Mesothelial cell of epicardium (in vitro differentiated cells): ENCODE data around the gene BLACAT1. TPM values are rescaled to one million over a fixed set of nuclear protein-coding genes. Genes with fewer than 3 reads are reported as not detected.
"Not testable (repeated sequence)": the region's sequence is repeated elsewhere in the genome, so short reads cannot be mapped to it uniquely, and the experiment has no call there.

Experiments used
- DNase-seq, 2 experiments: peaks; one replicate each; pipeline ENCODE4 v3.0.0; 2021; ENCODE audit warnings: low spot score in 2 of 2; ENCODE audit not compliant: unreplicated experiment in 2 of 2
- H3K27ac Mint-ChIP-seq: 2 replicates; pipeline ENCODE4 v1.8.0; 2021; ENCODE audit warnings: mixed read lengths
- H3K27me3 Mint-ChIP-seq: 2 replicates; pipeline ENCODE4 v1.8.0; 2021; ENCODE audit warnings: low read depth, mixed read lengths
- H3K36me3 Mint-ChIP-seq: 2 replicates; pipeline ENCODE4 v1.8.0; 2021; ENCODE audit warnings: mixed read lengths
- H3K4me1 Mint-ChIP-seq: 2 replicates; pipeline ENCODE4 v1.8.0; 2021; ENCODE audit warnings: mixed read lengths
- H3K4me3 Mint-ChIP-seq: 2 replicates; pipeline ENCODE4 v1.8.0; 2021; ENCODE audit warnings: mild to moderate bottlenecking, moderate library complexity, mixed read lengths
- H3K9me3 Mint-ChIP-seq: 2 replicates; pipeline ENCODE4 v1.8.0; 2021; ENCODE audit warnings: mixed read lengths
- total RNA-seq: library from RNA; stranded (reverse); gene quantifications from 3 replicates; pipeline ENCODE4 v1.2.1, GENCODE V29; 2021
- TF ChIP-seq, protein P1 (sequence below): fragments of 200-600 bp; sonication (generic); IDR thresholded peaks from one replicate; pipeline ENCODE4 v1.5.0; 2021; ENCODE audit warnings: antibody characterized with exemption; ENCODE audit not compliant: unreplicated experiment

The BLACAT1 gene
- total RNA-seq, 1 donor from 2014 or later: 0.74 TPM

DNA sequence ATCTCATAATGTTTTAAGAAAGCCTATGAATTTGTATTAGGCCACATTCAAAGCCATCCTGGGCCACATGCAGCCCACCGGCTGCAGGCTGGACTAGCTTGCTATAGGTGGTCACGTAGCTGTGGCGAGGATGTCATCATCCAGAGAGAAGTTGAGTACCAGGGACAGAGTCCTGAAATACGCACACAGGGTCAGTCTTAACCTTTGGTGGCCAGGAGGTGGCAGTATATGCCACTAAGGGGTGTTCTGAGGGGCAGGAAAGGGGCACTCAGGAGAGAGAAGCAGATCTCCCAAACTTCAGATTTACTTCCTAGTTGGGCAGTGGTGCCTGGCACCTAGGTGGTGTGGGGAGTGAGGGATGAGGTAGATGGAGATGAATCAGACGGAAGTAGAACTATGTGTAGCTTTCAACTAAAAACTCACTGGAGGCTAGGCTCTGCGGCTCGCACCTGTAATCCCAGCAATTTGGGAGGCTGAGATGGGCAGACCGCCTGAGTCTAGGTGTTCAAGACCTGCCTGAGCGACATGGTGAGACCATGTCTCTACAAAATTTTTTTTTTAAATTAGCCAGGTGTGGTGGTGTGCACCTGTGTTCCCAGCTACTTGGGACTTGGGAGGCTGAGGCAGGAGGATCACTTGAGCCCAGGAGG is 32.4 kb upstream of the BLACAT1 start:
- H3K4me3 Mint-ChIP-seq: no peak overlapping the region
- H3K27me3 Mint-ChIP-seq: peaks cover 45% of the 10 kb centered on the region
- no peak for DNase-seq
- no peaks in the 10 kb centered on the region for H3K9me3 Mint-ChIP-seq
- TF ChIP-seq, protein P1, sequence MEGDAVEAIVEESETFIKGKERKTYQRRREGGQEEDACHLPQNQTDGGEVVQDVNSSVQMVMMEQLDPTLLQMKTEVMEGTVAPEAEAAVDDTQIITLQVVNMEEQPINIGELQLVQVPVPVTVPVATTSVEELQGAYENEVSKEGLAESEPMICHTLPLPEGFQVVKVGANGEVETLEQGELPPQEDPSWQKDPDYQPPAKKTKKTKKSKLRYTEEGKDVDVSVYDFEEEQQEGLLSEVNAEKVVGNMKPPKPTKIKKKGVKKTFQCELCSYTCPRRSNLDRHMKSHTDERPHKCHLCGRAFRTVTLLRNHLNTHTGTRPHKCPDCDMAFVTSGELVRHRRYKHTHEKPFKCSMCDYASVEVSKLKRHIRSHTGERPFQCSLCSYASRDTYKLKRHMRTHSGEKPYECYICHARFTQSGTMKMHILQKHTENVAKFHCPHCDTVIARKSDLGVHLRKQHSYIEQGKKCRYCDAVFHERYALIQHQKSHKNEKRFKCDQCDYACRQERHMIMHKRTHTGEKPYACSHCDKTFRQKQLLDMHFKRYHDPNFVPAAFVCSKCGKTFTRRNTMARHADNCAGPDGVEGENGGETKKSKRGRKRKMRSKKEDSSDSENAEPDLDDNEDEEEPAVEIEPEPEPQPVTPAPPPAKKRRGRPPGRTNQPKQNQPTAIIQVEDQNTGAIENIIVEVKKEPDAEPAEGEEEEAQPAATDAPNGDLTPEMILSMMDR: peak; percentile 71
- H3K4me1 Mint-ChIP-seq: peaks cover 3% of the 10 kb centered on the region
- no peaks in the 10 kb centered on the region for H3K36me3 Mint-ChIP-seq
- H3K27ac Mint-ChIP-seq: no peak overlapping the region

DNA sequence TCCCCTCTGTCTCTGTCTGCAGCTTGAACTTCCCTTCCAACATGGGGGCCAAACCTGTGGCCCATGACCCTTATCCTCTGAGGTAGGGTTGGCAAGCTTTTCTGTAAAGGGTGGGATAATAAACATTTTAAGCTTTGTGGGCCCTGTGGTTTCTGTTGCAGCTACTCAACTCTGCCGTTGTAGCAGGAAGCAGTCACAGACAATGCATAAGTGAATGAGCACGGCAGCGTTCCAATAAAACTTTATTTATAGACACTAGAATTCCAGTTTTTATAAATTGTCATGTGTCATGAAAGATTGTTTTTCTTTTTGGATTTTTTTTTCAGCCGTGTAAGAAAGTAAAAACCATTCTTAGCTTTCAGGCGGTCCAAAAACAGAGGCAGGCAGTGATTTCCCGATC is 30.4 kb upstream of the BLACAT1 start:
- H3K36me3 Mint-ChIP-seq: no peaks in the 10 kb centered on the region
- no peak overlapping the region for H3K4me3 Mint-ChIP-seq
- H3K27ac Mint-ChIP-seq: no peak overlapping the region
- no peaks in the 10 kb centered on the region for H3K9me3 Mint-ChIP-seq
- peaks cover 55% of the 10 kb centered on the region for H3K27me3 Mint-ChIP-seq
- no peak for DNase-seq
- TF ChIP-seq, protein P1: no peak
- no peaks in the 10 kb centered on the region for H3K4me1 Mint-ChIP-seq

DNA sequence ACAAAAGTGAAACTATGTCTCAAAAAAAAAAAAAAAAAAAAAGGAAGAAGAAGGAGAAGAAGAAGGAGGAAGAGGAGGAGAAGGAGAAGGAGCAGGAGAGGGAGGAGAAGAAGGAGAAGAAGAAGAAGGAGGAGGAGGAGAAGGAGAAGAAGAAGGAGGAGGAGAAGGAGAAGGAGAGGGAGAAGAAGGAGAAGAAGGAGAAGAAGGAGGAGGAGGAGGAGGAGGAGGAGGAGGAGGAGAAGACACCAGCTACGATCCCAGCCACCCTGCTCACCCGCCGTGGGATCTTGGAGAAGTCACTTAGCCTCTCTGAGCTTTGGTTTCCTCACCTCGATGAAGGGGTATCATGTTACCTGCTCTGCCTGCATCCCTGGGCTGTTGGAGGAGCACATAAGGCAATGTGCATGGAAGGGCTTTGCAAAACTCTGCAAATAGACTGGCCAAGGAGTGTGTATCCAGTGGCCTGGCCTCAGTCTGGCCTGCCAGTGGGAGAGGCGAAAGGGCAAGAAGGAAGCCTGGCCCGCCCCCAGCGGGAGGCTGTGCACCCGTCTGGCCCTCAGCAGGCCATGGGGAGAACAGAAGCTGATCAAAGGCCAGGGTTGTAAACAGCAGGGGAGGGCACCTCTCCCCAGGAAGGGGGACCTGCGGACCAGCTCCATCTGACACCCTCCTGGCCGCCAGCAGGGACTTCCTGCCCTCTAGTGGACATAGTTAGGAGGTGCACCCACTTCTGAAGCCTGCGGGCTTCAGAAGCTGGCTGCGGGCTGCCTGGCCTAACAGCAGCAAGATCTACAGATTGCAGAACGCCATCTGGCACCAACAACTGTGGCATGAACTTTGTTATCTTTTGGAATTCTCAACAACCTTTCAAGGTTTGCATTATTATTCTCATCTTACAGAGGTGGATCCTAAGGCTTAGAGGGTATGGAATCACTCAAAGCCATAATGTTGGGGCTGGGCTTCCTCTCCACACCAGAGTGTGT is 29.4 kb upstream of the BLACAT1 start:
- H3K36me3 Mint-ChIP-seq: no peaks in the 10 kb centered on the region
- no peaks in the 10 kb centered on the region for H3K4me1 Mint-ChIP-seq
- TF ChIP-seq, protein P1: peak; percentile 96
- H3K27me3 Mint-ChIP-seq: peaks cover 63% of the 10 kb centered on the region
- H3K9me3 Mint-ChIP-seq: no peaks in the 10 kb centered on the region
- DNase-seq: peak in 1 of 2 experiments; percentile 71
- H3K27ac Mint-ChIP-seq: no peak overlapping the region
- H3K4me3 Mint-ChIP-seq: no peak overlapping the region

DNA sequence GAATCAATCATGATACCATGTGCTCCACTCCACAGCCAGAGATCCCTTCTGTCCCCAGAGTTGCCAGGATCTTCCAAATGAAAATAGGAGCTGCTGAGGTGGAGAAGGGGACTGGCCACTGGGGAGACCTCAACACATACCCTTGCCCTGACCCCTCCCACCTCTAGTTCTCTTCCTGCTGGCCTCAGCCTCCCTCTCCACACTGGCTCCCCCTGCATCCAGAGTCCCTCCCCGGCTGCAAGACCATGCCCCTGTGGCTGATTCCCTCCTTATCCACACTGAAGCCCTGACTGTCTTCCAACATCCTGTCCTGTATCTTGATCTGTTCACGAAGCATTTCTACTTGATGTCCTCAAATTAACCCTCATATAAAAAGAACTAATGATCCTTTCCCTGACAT is 27.5 kb upstream of the BLACAT1 start:
- Mint-ChIP-seq H3K4me1 (no peaks in the 10 kb centered on the region), H3K27ac (no peak overlapping the region), H3K4me3 (no peak overlapping the region), H3K27me3 (peaks cover 67% of the 10 kb centered on the region), H3K9me3 (no peaks in the 10 kb centered on the region), H3K36me3 (no peaks in the 10 kb centered on the region)
- no peak for DNase-seq
- TF ChIP-seq, protein P1: no peak

DNA sequence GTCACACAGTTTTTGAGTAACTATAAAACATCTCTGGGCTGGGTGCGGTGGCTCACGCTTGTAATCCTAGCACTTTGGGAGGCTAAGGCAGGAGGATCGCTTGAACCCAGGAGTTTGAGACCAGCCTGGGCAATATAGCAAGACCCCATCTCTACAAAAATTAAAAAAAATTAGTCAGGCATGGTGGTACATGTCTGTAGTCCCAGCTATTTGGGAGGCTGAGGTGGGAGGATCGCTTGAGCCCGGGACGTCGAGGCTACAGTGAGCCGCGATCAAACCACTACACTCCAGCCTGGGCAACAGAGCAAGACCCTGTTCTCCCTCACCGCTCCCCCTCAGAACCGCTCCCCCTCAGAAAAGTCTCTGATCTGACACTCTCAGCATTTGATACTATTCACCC is 26.7 kb upstream of the BLACAT1 start:
- DNase-seq, H3K4me1 Mint-ChIP-seq, H3K9me3 Mint-ChIP-seq, H3K27ac Mint-ChIP-seq, H3K4me3 Mint-ChIP-seq, H3K36me3 Mint-ChIP-seq: not testable (repeated sequence)
- peaks cover 62% of the 10 kb centered on the region for H3K27me3 Mint-ChIP-seq

DNA sequence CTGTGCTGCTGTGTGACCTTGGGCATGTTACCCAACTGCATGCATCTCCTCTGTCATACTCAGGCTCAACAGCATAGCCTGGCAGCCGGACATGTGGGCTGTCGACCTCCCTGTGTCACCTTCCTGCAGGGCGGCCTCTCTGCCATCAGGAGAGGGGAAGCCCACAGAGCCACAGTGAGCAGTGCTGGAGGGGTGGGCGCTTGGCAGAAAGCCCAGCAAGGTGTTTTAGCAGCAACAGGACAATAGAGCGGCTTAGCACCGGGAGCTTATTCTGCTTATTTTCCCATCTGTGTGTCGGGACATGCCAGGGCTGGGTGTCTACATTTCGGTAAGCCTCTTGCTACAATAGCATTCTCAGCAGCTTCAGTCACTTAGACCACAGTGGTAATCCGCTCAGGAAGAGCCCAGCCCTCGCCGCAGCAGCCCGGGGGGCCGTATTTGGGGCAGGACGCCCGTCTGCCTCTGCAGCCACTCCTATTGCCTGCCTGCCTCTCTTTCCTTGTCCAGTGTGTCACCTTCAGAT is 25.8 kb upstream of the BLACAT1 start:
- H3K9me3 Mint-ChIP-seq: no peaks in the 10 kb centered on the region
- no peaks in the 10 kb centered on the region for H3K36me3 Mint-ChIP-seq
- DNase-seq: no peak
- H3K4me1 Mint-ChIP-seq: no peaks in the 10 kb centered on the region
- H3K27me3 Mint-ChIP-seq: peaks cover 61% of the 10 kb centered on the region
- TF ChIP-seq, protein P1: no peak
- H3K4me3 Mint-ChIP-seq: no peak overlapping the region
- no peak overlapping the region for H3K27ac Mint-ChIP-seq
